ENCODE measurements around the gene WDTC1. TPM values are rescaled to one million over a fixed set of nuclear protein-coding genes. Genes with fewer than 3 reads are reported as not detected.

Gene WDTC1
- total RNA-seq, 1 experiment from 2014 or later, result 23.7 TPM

DNA sequence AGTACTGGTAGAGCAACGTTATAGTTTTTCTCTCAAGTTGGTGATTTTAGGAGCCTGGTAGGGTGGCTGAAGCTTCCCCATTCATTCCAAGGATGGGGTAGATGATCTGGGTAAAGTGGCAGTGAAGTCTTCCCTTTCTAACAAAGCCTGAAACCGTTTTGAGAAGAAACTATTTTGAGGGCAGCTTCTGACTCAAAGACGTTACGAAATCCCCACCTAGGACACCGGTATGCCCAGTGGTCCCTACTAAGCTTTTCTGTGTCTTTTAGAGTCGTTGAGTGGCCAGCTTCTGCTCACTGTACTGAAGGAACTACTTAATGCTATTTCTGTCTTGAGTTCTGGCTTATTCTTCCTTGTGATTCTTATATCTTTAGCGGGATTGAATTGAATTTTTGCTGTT lies 1.4 kb downstream of the WDTC1 start:
- Histone ChIP-seq H3K4me3 (ENCODE audit: low read length) (peak overlapping the region; percentile 76), H3K36me3 (ENCODE audit: low read depth, low read length) (no peaks in the 10 kb centered on the region), H2AFZ (ENCODE audit: low read length) (peak overlapping the region; percentile 72), H3K27ac (ENCODE audit: low read length) (no peak overlapping the region), H3K9me2 (replicated peaks; ENCODE audit: low read length) (no peaks in the 10 kb centered on the region), H3K4me2 (ENCODE audit: low read length) (peak overlapping the region; percentile 94), H3K9me3 (ENCODE audit: low read length) (no peaks in the 10 kb centered on the region), H3K79me2 (ENCODE audit: low read length) (peaks cover 19% of the 10 kb centered on the region), H3K9ac (ENCODE audit: low read length) (peak overlapping the region; percentile 41; the same call in 1 of the 2 replicates), H3K4me1 (ENCODE audit: insufficient read depth, low read length) (peaks cover 16% of the 10 kb centered on the region; the same call in 1 of the 2 replicates), H3F3A (ENCODE audit: low read length, unreplicated experiment) (no peaks in the 10 kb centered on the region), H3K27me3 (ENCODE audit: low read length) (no peaks in the 10 kb centered on the region), H4K20me1 (ENCODE audit: low read length) (no peaks in the 10 kb centered on the region)
- CTCF ChIA-PET, result no interaction called here
- ATAC-seq (no peak), DNase-seq (peak; percentile 1)
- no peak for TF ChIP-seq EZH2phosphoT487 (IDR thresholded peaks at IDR 0.05; ENCODE audit: borderline replicate concordance, low read length)
- TF ChIP-seq EZH2 (IDR thresholded peaks at IDR 0.05; ENCODE audit: low read length, unreplicated experiment), result no peak
- TF ChIP-seq, protein P1, sequence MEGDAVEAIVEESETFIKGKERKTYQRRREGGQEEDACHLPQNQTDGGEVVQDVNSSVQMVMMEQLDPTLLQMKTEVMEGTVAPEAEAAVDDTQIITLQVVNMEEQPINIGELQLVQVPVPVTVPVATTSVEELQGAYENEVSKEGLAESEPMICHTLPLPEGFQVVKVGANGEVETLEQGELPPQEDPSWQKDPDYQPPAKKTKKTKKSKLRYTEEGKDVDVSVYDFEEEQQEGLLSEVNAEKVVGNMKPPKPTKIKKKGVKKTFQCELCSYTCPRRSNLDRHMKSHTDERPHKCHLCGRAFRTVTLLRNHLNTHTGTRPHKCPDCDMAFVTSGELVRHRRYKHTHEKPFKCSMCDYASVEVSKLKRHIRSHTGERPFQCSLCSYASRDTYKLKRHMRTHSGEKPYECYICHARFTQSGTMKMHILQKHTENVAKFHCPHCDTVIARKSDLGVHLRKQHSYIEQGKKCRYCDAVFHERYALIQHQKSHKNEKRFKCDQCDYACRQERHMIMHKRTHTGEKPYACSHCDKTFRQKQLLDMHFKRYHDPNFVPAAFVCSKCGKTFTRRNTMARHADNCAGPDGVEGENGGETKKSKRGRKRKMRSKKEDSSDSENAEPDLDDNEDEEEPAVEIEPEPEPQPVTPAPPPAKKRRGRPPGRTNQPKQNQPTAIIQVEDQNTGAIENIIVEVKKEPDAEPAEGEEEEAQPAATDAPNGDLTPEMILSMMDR (conservative IDR thresholded peaks at IDR 0.05; ENCODE audit: low read depth, low read length), result no peak
- BruUV-seq (replicated peaks), result no TSS peak
- POLR2A ChIA-PET (ENCODE audit: unreplicated experiment), result no interaction called here
- intact Hi-C loops (cut with micrococcal nuclease), result no loop called here

DNA sequence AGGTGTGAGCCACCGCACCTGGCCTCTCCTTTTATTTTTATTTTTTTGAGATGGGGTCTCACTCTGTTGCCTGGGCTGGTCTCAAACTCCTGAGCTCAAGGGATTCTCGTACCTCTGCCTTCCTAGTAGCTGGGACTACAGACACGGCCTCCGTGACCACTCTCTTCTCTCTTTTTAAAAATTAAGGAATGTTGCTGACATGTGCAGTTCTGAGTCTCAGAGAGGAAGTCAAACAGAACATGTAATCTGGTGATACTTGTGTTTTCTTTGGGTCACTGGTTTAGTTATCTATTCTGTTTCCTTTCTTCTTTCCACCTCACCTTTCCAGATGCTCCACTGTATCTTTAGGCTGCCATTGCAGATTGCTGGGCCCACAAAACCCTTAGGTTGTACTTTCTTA lies 2.7 kb downstream of the WDTC1 start:
- peaks cover 16% of the 10 kb centered on the region; the same call in 1 of the 2 replicates for H3K4me1 ChIP-seq (ENCODE audit: insufficient read depth, low read length)
- TF ChIP-seq EZH2 (IDR thresholded peaks at IDR 0.05; ENCODE audit: low read length, unreplicated experiment), result no peak
- H3K9me3 ChIP-seq (ENCODE audit: low read length), result no peaks in the 10 kb centered on the region
- H3K27ac ChIP-seq (ENCODE audit: low read length), result no peak overlapping the region
- POLR2A ChIA-PET (ENCODE audit: unreplicated experiment), result interaction anchor here (0.6 kb wide), 1 partner anchor 86 kb away, joined by 3 read pairs; no protein-coding TSS in a partner anchor
- no peaks in the 10 kb centered on the region for H3K27me3 ChIP-seq (ENCODE audit: low read length)
- BruUV-seq (replicated peaks), result no TSS peak
- H3K4me3 ChIP-seq (ENCODE audit: low read length), result no peak overlapping the region
- H3K36me3 ChIP-seq (ENCODE audit: low read depth, low read length), result no peaks in the 10 kb centered on the region
- ATAC-seq (no peak), DNase-seq (no peak)
- no peaks in the 10 kb centered on the region for H4K20me1 ChIP-seq (ENCODE audit: low read length)
- CTCF ChIA-PET, result interaction anchor here (0.6 kb wide), 1 partner anchor 12 kb away, joined by 5 read pairs; no protein-coding TSS in a partner anchor
- no peaks in the 10 kb centered on the region for H3F3A ChIP-seq (ENCODE audit: low read length, unreplicated experiment)
- H2AFZ ChIP-seq (ENCODE audit: low read length), result no peak overlapping the region
- H3K79me2 ChIP-seq (ENCODE audit: low read length), result peaks cover 19% of the 10 kb centered on the region
- intact Hi-C loops (cut with micrococcal nuclease), result no loop called here
- no peak overlapping the region for H3K9ac ChIP-seq (ENCODE audit: low read length)
- no peak overlapping the region for H3K4me2 ChIP-seq (ENCODE audit: low read length)
- no peaks in the 10 kb centered on the region for H3K9me2 ChIP-seq (replicated peaks; ENCODE audit: low read length)

DNA sequence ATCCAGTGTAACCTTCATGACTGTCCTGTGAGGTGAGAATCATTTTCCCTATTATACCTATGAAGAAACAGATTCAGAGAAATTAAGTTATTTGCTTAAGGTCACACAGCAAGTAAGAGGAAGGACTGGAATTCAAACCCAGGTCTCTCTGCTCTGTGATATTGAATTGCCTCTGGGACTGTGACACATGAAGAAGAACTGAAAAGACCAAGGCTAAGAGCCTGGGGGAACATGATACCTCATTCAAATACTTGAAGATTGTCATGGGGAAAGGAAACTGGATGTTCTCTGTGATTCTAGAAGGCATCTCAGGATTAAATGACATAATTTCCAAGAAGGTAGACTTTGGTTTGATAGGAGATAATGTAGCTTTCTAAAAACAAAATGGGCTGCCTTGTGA lies 3.6 kb downstream of the WDTC1 start:
- DNase-seq, result no peak
- Histone ChIP-seq H3K4me1 (ENCODE audit: insufficient read depth, low read length) (peaks cover 16% of the 10 kb centered on the region; the same call in 1 of the 2 replicates), H3K9ac (ENCODE audit: low read length) (no peak overlapping the region), H4K20me1 (ENCODE audit: low read length) (no peaks in the 10 kb centered on the region), H3K4me2 (ENCODE audit: low read length) (no peak overlapping the region), H3K36me3 (ENCODE audit: low read depth, low read length) (no peaks in the 10 kb centered on the region), H3K9me2 (replicated peaks; ENCODE audit: low read length) (no peaks in the 10 kb centered on the region), H3K9me3 (ENCODE audit: low read length) (no peaks in the 10 kb centered on the region), H3F3A (ENCODE audit: low read length, unreplicated experiment) (no peaks in the 10 kb centered on the region), H3K79me2 (ENCODE audit: low read length) (peaks cover 19% of the 10 kb centered on the region), H2AFZ (ENCODE audit: low read length) (no peak overlapping the region), H3K27me3 (ENCODE audit: low read length) (no peaks in the 10 kb centered on the region), H3K27ac (ENCODE audit: low read length) (no peak overlapping the region), H3K4me3 (ENCODE audit: low read length) (no peak overlapping the region)
- TF ChIP-seq, protein P1 (conservative IDR thresholded peaks at IDR 0.05; ENCODE audit: low read depth, low read length), result no peak
- TF ChIP-seq EZH2phosphoT487 (IDR thresholded peaks at IDR 0.05; ENCODE audit: borderline replicate concordance, low read length), result no peak
- TF ChIP-seq EZH2 (IDR thresholded peaks at IDR 0.05; ENCODE audit: low read length, unreplicated experiment), result no peak
- POLR2A ChIA-PET (ENCODE audit: unreplicated experiment), result no interaction called here
- no peak for ATAC-seq
- CTCF ChIA-PET, result no interaction called here
- TSS peak; percentile 17 for BruUV-seq (replicated peaks)
- intact Hi-C loops (cut with micrococcal nuclease), result no loop called here
